H1 (cell line): ENCODE measurements around the gene SRGAP3. TPM values are rescaled to one million over a fixed set of nuclear protein-coding genes. Genes with fewer than 3 reads are reported as not detected.

ENCODE experiments used
- CTCF ChIA-PET: fragments of 300-600 bp; sonication (Branson Sonifier 250); formaldehyde crosslinking; loops from one replicate; lab custom pipeline; 2021; ENCODE audit not compliant: partially characterized antibody; lab: Charles Lee
- POLR2A ChIA-PET: fragments of 300-600 bp; sonication (Branson Sonifier 250); formaldehyde crosslinking; loops from one replicate; lab custom pipeline; 2021; ENCODE audit warnings: inconsistent platforms; ENCODE audit not compliant: partially characterized antibody; lab: Charles Lee
- DNase-seq, 2 experiments: peaks; one replicate each; pipeline versions ENCODE4 v3.0.0 to v3.0.0-alpha.2; 2010 to 2022; ENCODE audit warnings: low spot score in 2 of 2, low read depth in 1 of 2, mixed read lengths in 1 of 2
- FAIRE-seq: peaks from 2 replicates; lab custom pipeline; 2011; peaks lifted over from hg19 to GRCh38; lab: Jason Lieb, UNC
- H2AFZ ChIP-seq: 2 replicates; pipeline ENCODE4 v1.8.1; 2012; ENCODE audit warnings: low read length, inconsistent platforms
- H2AK5ac ChIP-seq: 2 replicates; pipeline ENCODE4 v1.6.1; 2013; ENCODE audit warnings: low read depth, low read length
- H2BK120ac ChIP-seq: replicated peaks from 2 replicates; pipeline ENCODE3; 2013; ENCODE audit warnings: low read depth, low read length, inconsistent platforms
- H2BK12ac ChIP-seq: 2 replicates; pipeline ENCODE4 v1.6.1; 2013; ENCODE audit warnings: low read depth, low read length
- H2BK15ac ChIP-seq: 2 replicates; pipeline ENCODE4 v1.6.1; 2013; ENCODE audit warnings: low read length
- H2BK20ac ChIP-seq: 2 replicates; pipeline ENCODE4 v1.6.1; 2013; ENCODE audit warnings: low read length
- H2BK5ac ChIP-seq: 2 replicates; pipeline ENCODE4 v1.6.1; 2013; ENCODE audit warnings: low read depth, low read length
- H3K14ac ChIP-seq: 2 replicates; pipeline ENCODE4 v1.6.1; 2013; ENCODE audit warnings: inconsistent platforms; ENCODE audit not compliant: insufficient read length
- H3K18ac ChIP-seq: 2 replicates; pipeline ENCODE4 v1.6.1; 2013; ENCODE audit warnings: low read length; ENCODE audit errors: extremely low read depth
- H3K23ac ChIP-seq: 2 replicates; pipeline ENCODE4 v1.6.1; 2013; ENCODE audit warnings: inconsistent platforms; ENCODE audit not compliant: insufficient read length
- H3K23me2 ChIP-seq: 2 replicates; pipeline ENCODE4 v1.6.1; 2013; ENCODE audit warnings: low read depth, low read length
- H3K27ac ChIP-seq: 2 replicates; pipeline ENCODE4 v1.6.1; 2011; ENCODE audit warnings: low read depth, low read length, inconsistent platforms
- H3K27me3 ChIP-seq, 4 experiments: replicated peaks in 1 of 4; 1 replicate in 1 of 4; 2 replicates in 3 of 4; pipeline versions ENCODE4 v1.6.1 to v1.8.1; 2011 to 2013; ENCODE audit warnings: low read length in 3 of 4, mild to moderate bottlenecking in 3 of 4, inconsistent platforms in 2 of 4, mixed read lengths in 2 of 4, moderate library complexity in 1 of 4; ENCODE audit not compliant: control insufficient read depth in 3 of 4, insufficient read depth in 3 of 4; ENCODE audit errors: extremely low read depth in 1 of 4
- H3K36me3 ChIP-seq, 4 experiments: 2 replicates each; pipeline versions ENCODE4 v1.6.1 to v1.8.1; 2011 to 2013; ENCODE audit warnings: mild to moderate bottlenecking in 4 of 4, low read length in 3 of 4, moderate library complexity in 2 of 4, control low read depth in 1 of 4, inconsistent platforms in 1 of 4; ENCODE audit not compliant: insufficient read depth in 4 of 4, control insufficient read depth in 2 of 4
- H3K4ac ChIP-seq: replicated peaks from 2 replicates; pipeline ENCODE3; 2013; ENCODE audit warnings: low read length, low read depth, mixed read lengths, inconsistent platforms; ENCODE audit not compliant: insufficient read length
- H3K4me1 ChIP-seq, 4 experiments: replicated peaks in 1 of 4; 1 replicate in 1 of 4; 2 replicates in 3 of 4; pipeline versions ENCODE4 v1.6.1 to v1.8.1; 2011 to 2013; ENCODE audit warnings: low read length in 3 of 4, inconsistent platforms in 2 of 4, mixed read lengths in 1 of 4; ENCODE audit not compliant: insufficient read depth in 4 of 4, control insufficient read depth in 3 of 4
- H3K4me2 ChIP-seq, 2 experiments: 2 replicates each; pipeline versions ENCODE4 v1.6.1 to v1.8.1; 2011 to 2013; ENCODE audit warnings: low read depth in 2 of 2, low read length in 2 of 2, control low read depth in 1 of 2, inconsistent platforms in 1 of 2, mild to moderate bottlenecking in 1 of 2; ENCODE audit not compliant: insufficient read depth in 1 of 2
- H3K4me3 ChIP-seq, 4 experiments: fragments of 200-600, 300-600 bp in 1 of 4; sonication (generic), shearing (Covaris generic), sonication (Bioruptor Twin) in 1 of 4; 2 replicates each; pipeline versions ENCODE4 v1.5.1 to v1.8.1; 2011 to 2016; ENCODE audit warnings: low read length in 4 of 4, low read depth in 3 of 4, control low read depth in 2 of 4, inconsistent platforms in 2 of 4, mild to moderate bottlenecking in 2 of 4, mixed read lengths in 1 of 4, moderate library complexity in 1 of 4; ENCODE audit not compliant: insufficient read depth in 2 of 4; ENCODE audit errors: extremely low read depth in 1 of 4
- H3K56ac ChIP-seq: replicated peaks from 2 replicates; pipeline ENCODE3; 2013; ENCODE audit warnings: low read depth, mild to moderate bottlenecking, mixed read lengths, low read length, inconsistent platforms; ENCODE audit not compliant: insufficient read length
- H3K79me1 ChIP-seq: 2 replicates; pipeline ENCODE4 v1.6.1; 2013; ENCODE audit warnings: low read depth, low read length, control low read depth
- H3K79me2 ChIP-seq, 2 experiments: 2 replicates each; pipeline versions ENCODE4 v1.6.1 to v1.8.1; 2012 to 2013; ENCODE audit warnings: low read length in 2 of 2, mild to moderate bottlenecking in 2 of 2, inconsistent platforms in 1 of 2; ENCODE audit not compliant: insufficient read depth in 2 of 2, control insufficient read depth in 1 of 2
- H3K9ac ChIP-seq, 4 experiments: replicated peaks in 1 of 4; 1 replicate in 1 of 4; 2 replicates in 3 of 4; pipeline versions ENCODE4 v1.6.1 to v1.8.1; 2011 to 2013; ENCODE audit warnings: low read depth in 3 of 4, low read length in 3 of 4, control low read depth in 2 of 4, mild to moderate bottlenecking in 2 of 4, moderate library complexity in 2 of 4, inconsistent platforms in 1 of 4; ENCODE audit errors: extremely low read depth in 1 of 4
- H3K9me3 ChIP-seq, 2 experiments: 2 replicates each; pipeline versions ENCODE4 v1.6.1 to v1.8.1; 2012 to 2013; ENCODE audit warnings: mild to moderate bottlenecking in 2 of 2, moderate library complexity in 2 of 2, control low read depth in 1 of 2, inconsistent platforms in 1 of 2, low read depth in 1 of 2, low read length in 1 of 2, mixed read lengths in 1 of 2; ENCODE audit not compliant: insufficient read depth in 2 of 2
- H4K20me1 ChIP-seq, 2 experiments: replicated peaks in 1 of 2; 2 replicates each; pipeline versions ENCODE3 to v1.8.1; 2011 to 2013; ENCODE audit warnings: inconsistent platforms in 2 of 2, low read length in 2 of 2, mild to moderate bottlenecking in 1 of 2; ENCODE audit not compliant: insufficient read depth in 2 of 2, control insufficient read depth in 1 of 2
- H4K5ac ChIP-seq: 2 replicates; pipeline ENCODE4 v1.6.1; 2013; ENCODE audit warnings: low read length, low read depth, mixed read lengths, inconsistent platforms; ENCODE audit not compliant: insufficient read length
- H4K8ac ChIP-seq: 2 replicates; pipeline ENCODE4 v1.8.0; 2013; ENCODE audit warnings: mild to moderate bottlenecking, moderate library complexity, low read length, inconsistent platforms; ENCODE audit not compliant: insufficient read depth; ENCODE audit errors: extremely low read depth
- H4K91ac ChIP-seq: replicated peaks from 2 replicates; pipeline ENCODE3; 2013; ENCODE audit warnings: low read length, mixed read lengths, inconsistent platforms; ENCODE audit not compliant: insufficient read length
- CTCF ChIP-seq, 3 experiments: IDR thresholded peaks; 1 replicate in 2 of 3; 2 replicates in 1 of 3; pipeline versions ENCODE4 v1.5.1 to v1.6.1; 2011; ENCODE audit warnings: low read length in 3 of 3, mild to moderate bottlenecking in 3 of 3, inconsistent platforms in 2 of 3, low read depth in 1 of 3, moderate library complexity in 1 of 3; ENCODE audit not compliant: insufficient read depth in 1 of 3; ENCODE audit errors: control extremely low read depth in 1 of 3
- E2F6 ChIP-seq: IDR thresholded peaks from 2 replicates; pipeline ENCODE4 v1.6.1; 2012; ENCODE audit warnings: inconsistent platforms
- KDM1A ChIP-seq: fragments of 200-600, 300-600 bp; sonication (generic); IDR thresholded peaks from 2 replicates; pipeline ENCODE4 v1.7.1; 2016; ENCODE audit warnings: mild to moderate bottlenecking, low read length, borderline replicate concordance
- POLR2AphosphoS5 ChIP-seq: IDR thresholded peaks from 2 replicates; pipeline ENCODE4 v1.6.1; 2011; ENCODE audit warnings: low read depth, low read length
- RAD21 ChIP-seq, 2 experiments: IDR thresholded peaks in 1 of 2; conservative IDR thresholded peaks in 1 of 2; 2 replicates each; pipeline ENCODE4 v1.6.1; 2011; ENCODE audit warnings: low read depth in 2 of 2, low read length in 2 of 2, improper control_type of control experiment in 1 of 2, inconsistent platforms in 1 of 2, mild to moderate bottlenecking in 1 of 2, moderate library complexity in 1 of 2
- RXRA ChIP-seq: IDR thresholded peaks from 2 replicates; pipeline ENCODE4 v1.6.1; 2011; ENCODE audit warnings: low read depth, mild to moderate bottlenecking, low read length, moderate library complexity; ENCODE audit not compliant: insufficient read depth
- WGBS, 2 experiments: shearing (Covaris generic) in 1 of 2; methylation state at CpG; one replicate each; pipeline versions ENCODE4 v1.1.6 to v1.1.7; 2013 to 2015; ENCODE audit warnings: low lambda C conversion rate in 2 of 2, mixed read lengths in 2 of 2, inconsistent platforms in 1 of 2, low coverage in 1 of 2, missing lambda C conversion rate in 1 of 2; ENCODE audit not compliant: insufficient replicate concordance in 2 of 2, insufficient coverage in 1 of 2, insufficient read length in 1 of 2; ENCODE audit errors: extremely low coverage in 1 of 2, missing lambda C conversion rate in 1 of 2; 5-methylcytosine and 5-hydroxymethylcytosine counted together
- polyA plus RNA-seq, 7 experiments: library from polyadenylated mRNA; depleted of rRNA in 3 of 7; stranded (reverse) in 5 of 7; unstranded in 2 of 7; fragments of >200 nt in 5 of 7; fragments of 200-250 nt in 2 of 7; gene quantifications; 1 replicate in 5 of 7; 2 replicates in 1 of 7; 4 replicates in 1 of 7; pipeline versions ENCODE4 v1.2.1 to v1.2.3, GENCODE V29; 2011 to 2013; ENCODE audit warnings: missing spikeins in 2 of 7, mixed read lengths in 2 of 7
- total RNA-seq: library from RNA; stranded (reverse); fragmentation: NEBNext Ultra II Directional; extraction: Animal tissue kit (Norgen Biotek cat#: 25700); gene quantifications from 2 replicates; pipeline ENCODE4 v1.2.1, GENCODE V29; 2021

The SRGAP3 gene
- total and polyA plus RNA-seq, 2 of the 8 experiments (the other 6 are each of a cell fraction or from before 2014, with no cell fraction given), result 5.8 to 11.4 TPM

- no peak overlapping the region for H3K27ac ChIP-seq
- no peaks in the 10 kb centered on the region for H3K79me1 ChIP-seq
- DNase-seq (peak in 1 of 2 experiments; percentile 50), FAIRE-seq (no peak)
- no peak overlapping the region; the same call in 1 of the 2 replicates for H2BK5ac ChIP-seq
- H3K4me1 ChIP-seq, result peaks cover 4 to 10% (median 7%) of the 10 kb centered on the region in 4 experiments
- no peak overlapping the region for H3K56ac ChIP-seq
- H3K9ac ChIP-seq, result no peak overlapping the region
- H3K27me3 ChIP-seq, result peaks cover 0 to 13% (median 8%) of the 10 kb centered on the region in 4 experiments; a peak in 6 of 7 replicates
- peaks cover 0 to 4% of the 10 kb centered on the region in 2 experiments; a peak in 1 of 4 replicates for H3K9me3 ChIP-seq
- no peak overlapping the region for H3K14ac ChIP-seq
- H2BK20ac ChIP-seq, result no peak overlapping the region
- H2BK12ac ChIP-seq, result no peak overlapping the region
- TF ChIP-seq RAD21 (IDR thresholded peaks at IDR 0.05 in 1 of 2, conservative IDR thresholded peaks at IDR 0.05 in 1 of 2; ENCODE audit: low read depth in 2 of 2, low read length in 2 of 2) (no peak), E2F6 (no peak), POLR2AphosphoS5 (no peak), CTCF (IDR thresholded peaks at IDR 0.05; ENCODE audit: control extremely low read depth in 1 of 3, insufficient read depth in 1 of 3, low read depth in 1 of 3, low read length in 3 of 3) (peak in 1 of 3 experiments; percentile 40; a peak in 1 of 4 replicates), KDM1A (0 out of 2 replicates have a peak, but pooled peaks have one; percentile 28), RXRA (no peak)
- no peak overlapping the region for H3K18ac ChIP-seq
- no peak overlapping the region for H3K4ac ChIP-seq
- peak overlapping the region; percentile 3; the same call in 1 of the 2 replicates for H2AFZ ChIP-seq
- no peak overlapping the region for H4K8ac ChIP-seq
- H3K79me2 ChIP-seq, result no peaks in the 10 kb centered on the region
- no peak overlapping the region for H3K23ac ChIP-seq
- peak overlapping the region; percentile 26 to 59 (median 42); a peak in 6 of 8 replicates for H3K4me3 ChIP-seq
- H3K23me2 ChIP-seq, result no peaks in the 10 kb centered on the region; the same call in 1 of the 2 replicates
- ChIA-PET CTCF (interaction anchor here (0.9 to 2.6 kb wide), 8 partner anchors 12 to 150 kb away, joined by 3 to 9 read pairs (median 8); no protein-coding TSS in a partner anchor), POLR2A (interaction anchor here (1.0 to 1.2 kb wide), 4 partner anchors 11 to 76 kb away, joined by 3 to 4 read pairs (median 3); no protein-coding TSS in a partner anchor)
- no peak overlapping the region for H4K5ac ChIP-seq
- H2BK15ac ChIP-seq, result no peak overlapping the region
- WGBS, 2 experiments, result 87% methylated on average over 6 of the region's 6 CpGs; no CpG with 5 or more reads in 1 of the 2 experiments
- no peak overlapping the region for H2AK5ac ChIP-seq
- no peak overlapping the region for H4K91ac ChIP-seq
- H2BK120ac ChIP-seq, result no peak overlapping the region
- peak overlapping the region; percentile 69 to 85 for H3K4me2 ChIP-seq
- peaks cover 0 to 2% of the 10 kb centered on the region in 2 experiments for H4K20me1 ChIP-seq
- H3K36me3 ChIP-seq, result no peaks in the 10 kb centered on the region
Measured at GRCh38 chr3:9135526-9135925, 113.9 kb downstream of the SRGAP3 start.
